Activated T-helper 1 cell treated with anti-CD3 and anti-CD28 coated beads, Interleukin-12 subunit alpha, Interleukin-12 subunit beta, Interleukin-2, Interleukin-4 antibody, amounts not matched to agents 30 ng/mL and 10 ng/mL and 1 ng/mL, durations not matched to agents 14 hours and 24 hours and 36 hours (primary cell): ENCODE measurements around the gene HSPBAP1. TPM values are rescaled to one million over a fixed set of nuclear protein-coding genes. Genes with fewer than 3 reads are reported as not detected.

Experiments
- DNase-seq: peaks from one replicate; pipeline ENCODE4 v3.0.0; 2021; ENCODE audit warnings: low spot score
- H3K27ac Mint-ChIP-seq: one replicate; pipeline ENCODE4 v1.8.0; 2021; ENCODE audit warnings: mild to moderate bottlenecking, mixed read lengths
- H3K27me3 Mint-ChIP-seq: one replicate; pipeline ENCODE4 v1.8.0; 2022; ENCODE audit warnings: mild to moderate bottlenecking, moderate library complexity, mixed read lengths; ENCODE audit not compliant: insufficient read depth
- H3K36me3 Mint-ChIP-seq: one replicate; pipeline ENCODE4 v1.8.0; 2021; ENCODE audit warnings: low read depth, mixed read lengths
- H3K4me1 Mint-ChIP-seq: one replicate; pipeline ENCODE4 v1.8.0; 2021; ENCODE audit warnings: low read depth, mixed read lengths
- H3K4me3 Mint-ChIP-seq: one replicate; pipeline ENCODE4 v1.8.0; 2021; ENCODE audit warnings: mild to moderate bottlenecking, moderate library complexity, mixed read lengths
- H3K9me3 Mint-ChIP-seq: one replicate; pipeline ENCODE4 v1.8.0; 2021; ENCODE audit warnings: mixed read lengths
- intact Hi-C: fragments of 100-400 bp; cut with micrococcal nuclease; formaldehyde crosslinking; loops from one replicate; pipeline ENCODE4 v1.15.1; 2024
- total RNA-seq: library from RNA; stranded (reverse); gene quantifications from 2 replicates; pipeline ENCODE4 v1.2.3, GENCODE V29; 2022

Gene HSPBAP1
- total RNA-seq, 1 donor from 2014 or later: 8.1 TPM

DNA sequence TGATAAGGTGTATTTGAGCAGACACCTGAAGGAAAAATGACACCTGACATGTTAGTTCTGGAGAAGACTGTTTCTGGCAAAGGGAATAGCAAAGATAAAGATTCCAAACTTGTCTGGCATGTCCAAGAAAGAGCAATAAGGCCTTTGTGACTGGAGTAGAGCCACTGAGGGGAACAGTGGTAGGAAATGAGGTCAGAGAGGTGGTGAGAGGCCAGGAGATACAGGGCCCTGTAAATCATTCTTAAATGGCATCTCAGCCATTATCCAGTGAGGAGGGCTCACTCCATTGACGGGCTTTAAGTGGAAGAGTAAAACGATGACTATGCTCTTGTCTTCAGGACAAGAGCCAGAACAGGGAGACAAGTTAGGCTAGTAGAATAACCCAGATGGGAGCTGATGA is 5.7 kb upstream of the HSPBAP1 start:
- Mint-ChIP-seq H3K27me3 (no peaks in the 10 kb centered on the region), H3K36me3 (peaks cover 11% of the 10 kb centered on the region), H3K9me3 (no peaks in the 10 kb centered on the region), H3K4me3 (no peak overlapping the region), H3K4me1 (peaks cover 26% of the 10 kb centered on the region), H3K27ac (no peak overlapping the region)
- no peak for DNase-seq
- intact Hi-C loops: loop anchor here (5.0 to 10.0 kb wide), 4 partner anchors 58 to 965 kb away; partner anchors contain the start of genes EAF2, IQCB1, KPNA1 and WDR5B

DNA sequence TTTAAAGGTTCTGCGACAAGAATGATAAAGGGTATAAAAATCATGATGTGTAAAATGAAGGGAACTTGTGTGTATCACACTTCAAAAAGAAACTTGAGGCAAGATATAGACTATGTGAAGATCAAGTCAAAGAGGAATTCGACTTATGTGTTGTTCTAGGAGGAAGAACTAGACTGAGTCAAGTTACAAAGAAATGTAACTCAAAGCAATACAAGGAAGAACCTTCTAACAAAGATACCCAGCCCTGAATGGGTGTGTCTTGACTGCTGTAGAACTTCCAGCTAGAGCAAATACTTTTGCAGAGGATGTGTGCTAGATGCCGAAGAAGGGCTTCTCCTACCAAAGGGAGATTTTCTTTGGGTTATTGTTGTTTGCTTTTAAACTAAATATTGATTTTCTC is 3.7 kb upstream of the HSPBAP1 start:
- Mint-ChIP-seq H3K27ac (no peak overlapping the region), H3K4me1 (peaks cover 39% of the 10 kb centered on the region), H3K36me3 (peaks cover 9% of the 10 kb centered on the region), H3K4me3 (peak overlapping the region; percentile 37), H3K27me3 (no peaks in the 10 kb centered on the region), H3K9me3 (no peaks in the 10 kb centered on the region)
- intact Hi-C loops: loop anchor here (5.0 to 10.0 kb wide), 4 partner anchors 60 to 962 kb away; partner anchors contain the start of genes EAF2, IQCB1, KPNA1 and WDR5B
- DNase-seq: no peak

DNA sequence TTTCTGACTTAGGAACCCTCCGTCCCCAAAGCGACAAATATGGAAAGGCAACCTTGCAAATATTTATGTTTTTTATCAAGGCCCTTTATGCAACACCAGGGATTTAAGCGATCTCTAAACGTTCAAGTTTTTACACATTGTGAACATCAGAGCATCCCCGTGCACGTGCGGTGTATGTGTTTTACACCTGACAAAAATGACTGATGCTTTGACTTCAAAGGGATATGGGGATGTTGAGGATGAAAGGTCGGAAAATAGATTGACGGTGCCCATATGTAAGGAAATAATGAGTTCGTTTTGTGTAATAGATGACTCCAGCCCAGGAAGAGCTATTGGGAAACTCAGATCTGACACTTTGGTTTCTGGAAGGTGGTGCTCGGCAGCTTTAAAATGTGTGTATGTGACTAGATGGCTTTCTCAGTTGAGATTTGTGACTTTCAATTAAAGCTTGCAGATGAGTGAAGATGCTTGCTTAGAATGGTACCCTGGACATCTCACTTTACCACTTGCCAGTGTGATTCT is 2.1 kb upstream of the HSPBAP1 start:
- DNase-seq: no peak
- H3K36me3 Mint-ChIP-seq: peaks cover 9% of the 10 kb centered on the region
- no peaks in the 10 kb centered on the region for H3K9me3 Mint-ChIP-seq
- peak overlapping the region; percentile 24 for H3K27ac Mint-ChIP-seq
- peak overlapping the region; percentile 69 for H3K4me3 Mint-ChIP-seq
- peaks cover 39% of the 10 kb centered on the region for H3K4me1 Mint-ChIP-seq
- no peaks in the 10 kb centered on the region for H3K27me3 Mint-ChIP-seq
- intact Hi-C loops: loop anchor here (2.0 to 10.0 kb wide), 6 partner anchors 62 to 961 kb away; partner anchors contain the start of genes EAF2, IQCB1, KPNA1 and MIX23

DNA sequence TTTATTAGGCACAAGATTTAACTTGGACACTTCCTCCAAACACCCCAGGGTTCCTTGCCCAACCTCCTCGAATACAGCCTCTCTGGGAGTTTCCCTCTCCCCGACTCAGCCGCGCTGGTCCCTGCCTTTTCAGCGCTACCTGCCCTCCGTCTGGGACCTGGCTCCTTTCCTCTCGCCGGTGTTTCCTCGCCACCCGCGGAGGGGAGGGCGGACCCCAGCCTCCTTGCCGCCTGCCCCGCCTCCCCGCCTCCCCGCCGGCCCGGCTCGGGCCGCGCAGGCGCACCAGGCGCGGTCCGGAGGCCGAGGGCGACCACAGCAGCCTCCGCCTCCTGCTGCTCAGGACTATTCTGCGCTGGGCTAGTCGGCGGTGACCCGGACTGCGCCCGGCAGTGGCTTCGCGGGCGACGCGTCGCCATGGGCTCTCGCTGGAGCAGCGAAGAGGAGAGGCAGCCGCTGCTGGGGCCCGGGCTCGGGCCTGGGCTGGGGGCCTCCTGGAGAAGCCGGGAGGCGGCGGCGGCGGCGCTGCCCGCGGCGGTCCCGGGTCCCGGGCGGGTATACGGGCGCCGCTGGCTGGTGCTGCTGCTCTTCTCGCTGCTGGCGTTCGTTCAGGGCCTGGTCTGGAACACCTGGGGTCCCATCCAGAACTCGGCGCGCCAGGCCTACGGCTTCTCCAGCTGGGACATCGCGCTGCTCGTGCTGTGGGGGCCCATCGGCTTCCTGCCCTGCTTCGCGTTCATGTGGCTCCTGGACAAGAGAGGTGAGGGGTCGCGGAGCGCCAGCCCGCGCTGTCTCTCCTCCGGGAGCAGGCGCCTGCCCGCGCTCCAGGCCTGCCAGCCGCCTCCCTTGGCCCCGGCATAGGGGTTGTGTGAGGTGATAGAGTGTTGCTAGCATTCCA is 1.4 kb upstream of the HSPBAP1 start, which contains the start of gene SLC49A4:
TSS of gene SLC49A4 (plus strand) at position 291 of the 895 bp plus-strand sequence. CDS start at position 415, 124 bp downstream.
- Mint-ChIP-seq H3K27me3 (no peaks in the 10 kb centered on the region), H3K9me3 (no peaks in the 10 kb centered on the region), H3K36me3 (peaks cover 9% of the 10 kb centered on the region), H3K4me3 (peak within 1 kb of the TSS; percentile 89), H3K4me1 (peaks cover 39% of the 10 kb centered on the region), H3K27ac (peak within 1 kb of the TSS; percentile 79)
- intact Hi-C loops: loop anchor here (1.0 to 10.0 kb wide), 11 partner anchors 62 to 1248 kb away; partner anchors contain the start of genes DTX3L, EAF2, HACD2 and HCLS1
- peak; percentile 71 for DNase-seq

DNA sequence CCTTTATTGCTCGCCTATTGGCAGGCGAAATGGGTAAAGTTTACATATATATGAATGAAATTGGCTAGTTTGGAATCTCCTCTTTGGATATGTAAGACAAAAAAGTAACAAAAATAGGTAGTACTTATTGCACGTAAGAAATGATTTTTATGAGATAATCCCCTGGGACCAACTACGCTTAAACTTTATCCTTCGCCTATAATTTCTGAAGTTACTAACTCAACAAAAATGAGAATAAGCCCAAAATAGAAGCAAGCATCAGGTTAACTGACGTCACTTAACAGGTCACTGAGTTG is 800 bp upstream of the HSPBAP1 start:
- peaks cover 9% of the 10 kb centered on the region for H3K36me3 Mint-ChIP-seq
- H3K27me3 Mint-ChIP-seq: no peaks in the 10 kb centered on the region
- no peak for DNase-seq
- intact Hi-C loops: loop anchor here (1.0 to 10.0 kb wide), 10 partner anchors 112 to 1247 kb away; partner anchors contain the start of genes DTX3L, EAF2, HACD2 and HCLS1
- peak overlapping the region; percentile 79 for H3K27ac Mint-ChIP-seq
- peaks cover 39% of the 10 kb centered on the region for H3K4me1 Mint-ChIP-seq
- H3K9me3 Mint-ChIP-seq: no peaks in the 10 kb centered on the region
- H3K4me3 Mint-ChIP-seq: peak overlapping the region; percentile 89

DNA sequence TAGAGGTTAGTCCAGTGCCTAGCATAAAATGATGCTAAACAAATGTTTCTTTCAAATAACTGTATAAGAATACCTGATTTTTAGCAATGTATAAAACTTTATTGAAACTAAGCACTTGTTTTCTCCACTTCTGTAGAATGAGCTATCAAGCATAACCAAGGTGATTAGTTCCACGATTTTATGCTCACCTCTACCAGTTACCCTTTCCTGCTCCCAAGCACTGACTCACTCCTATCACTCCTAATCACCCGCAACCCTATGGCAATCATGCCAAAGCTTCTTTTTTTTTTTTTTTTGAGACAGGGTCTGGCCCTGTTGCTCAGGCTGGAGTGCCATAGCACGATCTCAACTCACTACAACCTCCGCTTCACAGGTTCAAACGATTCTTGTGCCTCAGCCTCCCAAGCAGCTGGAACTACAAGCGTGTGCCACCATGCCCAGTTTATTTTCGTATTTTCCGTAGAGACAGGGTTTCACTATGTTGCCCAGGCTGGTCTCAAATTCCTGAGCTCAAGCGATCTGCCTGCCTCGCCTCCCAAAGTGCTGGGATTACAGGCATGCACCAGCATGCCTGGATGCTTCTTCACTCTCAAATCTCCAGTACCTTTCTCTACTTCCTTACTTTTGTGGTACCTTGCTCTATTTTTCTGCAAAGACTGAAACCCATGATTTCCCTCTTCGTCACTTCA is 3.9 kb downstream of the HSPBAP1 start:
- peaks cover 30% of the 10 kb centered on the region for H3K4me1 Mint-ChIP-seq
- intact Hi-C loops: loop anchor here (5.0 to 10.0 kb wide), 7 partner anchors 107 to 1242 kb away; partner anchors contain the start of genes DTX3L, EAF2, HCLS1 and IQCB1
- no peak overlapping the region for H3K4me3 Mint-ChIP-seq
- no peak overlapping the region for H3K27ac Mint-ChIP-seq
- no peaks in the 10 kb centered on the region for H3K36me3 Mint-ChIP-seq
- no peaks in the 10 kb centered on the region for H3K27me3 Mint-ChIP-seq
- H3K9me3 Mint-ChIP-seq: no peaks in the 10 kb centered on the region
- no peak for DNase-seq

DNA sequence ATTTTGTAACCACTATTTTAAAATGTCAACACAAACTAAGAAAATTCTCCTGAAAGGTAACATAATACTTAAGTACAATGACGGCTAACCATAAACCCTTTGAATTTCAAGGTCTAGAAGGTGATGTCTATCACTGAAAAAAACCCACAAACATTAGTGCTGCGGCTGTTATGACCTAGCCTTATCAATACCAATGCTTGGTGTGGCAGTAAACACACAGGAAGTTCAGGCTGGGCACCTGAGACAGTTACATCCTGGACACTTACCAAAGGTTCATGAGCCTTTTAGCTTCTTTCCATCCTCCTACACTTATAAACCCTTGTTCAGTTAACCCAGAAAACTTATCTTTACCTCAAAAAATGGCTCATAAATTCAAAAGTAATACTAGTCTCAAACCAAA is 5.8 kb downstream of the HSPBAP1 start:
- Mint-ChIP-seq H3K27me3 (no peaks in the 10 kb centered on the region), H3K27ac (no peak overlapping the region), H3K4me1 (peaks cover 15% of the 10 kb centered on the region), H3K4me3 (no peak overlapping the region), H3K36me3 (no peaks in the 10 kb centered on the region), H3K9me3 (no peaks in the 10 kb centered on the region)
- intact Hi-C loops: no loop called here
- DNase-seq: no peak

DNA sequence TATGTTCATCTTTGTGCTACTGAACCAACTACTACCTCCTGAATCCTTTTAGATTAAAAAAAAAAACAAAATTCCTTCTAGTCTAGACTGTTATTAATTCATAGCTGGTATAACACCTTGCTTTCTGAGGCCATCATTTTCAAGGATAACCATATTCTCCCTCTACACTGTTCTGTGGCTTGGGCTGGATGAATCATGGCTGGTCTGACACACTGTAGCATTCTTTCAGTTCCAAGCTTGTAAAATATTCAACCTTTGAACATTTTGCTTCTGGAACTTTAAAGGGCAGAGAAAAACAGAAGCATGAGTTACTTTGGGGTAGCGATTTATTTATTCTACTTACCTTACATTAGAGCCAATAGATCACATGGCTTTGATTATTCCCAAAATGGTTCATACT is 7.6 kb downstream of the HSPBAP1 start:
- Mint-ChIP-seq H3K4me1 (peaks cover 13% of the 10 kb centered on the region), H3K4me3 (no peak overlapping the region), H3K27me3 (no peaks in the 10 kb centered on the region), H3K9me3 (no peaks in the 10 kb centered on the region), H3K36me3 (no peaks in the 10 kb centered on the region), H3K27ac (no peak overlapping the region)
- intact Hi-C loops: no loop called here
- DNase-seq: no peak

DNA sequence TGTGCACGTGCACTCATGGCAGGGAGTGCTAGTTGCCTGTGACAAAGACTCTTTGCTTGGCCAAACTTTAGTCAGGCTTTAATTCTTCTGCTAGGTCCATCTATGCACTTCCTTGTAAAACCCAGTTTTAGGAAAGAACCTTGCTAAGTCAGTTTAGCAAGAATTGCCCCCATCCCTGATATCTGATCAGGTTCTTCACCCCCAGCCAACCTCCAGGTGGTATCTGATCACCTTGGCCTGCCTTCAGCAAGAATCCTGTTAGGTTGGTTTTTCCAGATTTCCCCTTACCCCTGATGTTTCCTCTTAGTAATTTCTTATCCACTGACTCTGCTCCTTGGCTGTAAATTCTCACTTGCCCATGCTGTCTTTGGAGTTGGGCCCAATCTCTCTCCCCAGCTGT is 8.4 kb downstream of the HSPBAP1 start:
- Mint-ChIP-seq H3K27me3 (no peaks in the 10 kb centered on the region), H3K36me3 (no peaks in the 10 kb centered on the region), H3K9me3 (no peaks in the 10 kb centered on the region), H3K4me3 (no peak overlapping the region), H3K4me1 (peaks cover 13% of the 10 kb centered on the region), H3K27ac (no peak overlapping the region)
- intact Hi-C loops: no loop called here
- no peak for DNase-seq

DNA sequence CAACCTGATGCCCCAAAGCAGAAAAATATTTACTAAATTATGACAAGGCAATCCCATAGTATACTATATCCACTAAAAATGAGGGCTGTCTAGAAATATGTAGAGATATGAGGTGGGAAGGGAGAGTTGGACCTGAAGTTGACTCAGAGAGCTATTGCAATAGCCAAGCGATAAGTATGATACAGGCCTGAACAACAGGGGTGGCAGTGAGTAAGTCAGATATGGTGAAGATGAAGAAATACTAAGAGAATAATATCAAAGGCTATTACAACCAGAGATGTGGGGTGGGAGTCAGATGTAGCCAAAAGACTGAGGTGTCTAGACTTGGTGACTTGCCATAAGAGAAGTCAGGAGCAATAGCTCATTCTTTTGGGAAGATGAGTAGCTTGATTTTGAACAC is 9.2 kb downstream of the HSPBAP1 start:
- Mint-ChIP-seq H3K27ac (no peak overlapping the region), H3K9me3 (no peaks in the 10 kb centered on the region), H3K4me1 (peaks cover 13% of the 10 kb centered on the region), H3K36me3 (no peaks in the 10 kb centered on the region), H3K4me3 (no peak overlapping the region), H3K27me3 (no peaks in the 10 kb centered on the region)
- no peak for DNase-seq
- intact Hi-C loops: no loop called here

DNA sequence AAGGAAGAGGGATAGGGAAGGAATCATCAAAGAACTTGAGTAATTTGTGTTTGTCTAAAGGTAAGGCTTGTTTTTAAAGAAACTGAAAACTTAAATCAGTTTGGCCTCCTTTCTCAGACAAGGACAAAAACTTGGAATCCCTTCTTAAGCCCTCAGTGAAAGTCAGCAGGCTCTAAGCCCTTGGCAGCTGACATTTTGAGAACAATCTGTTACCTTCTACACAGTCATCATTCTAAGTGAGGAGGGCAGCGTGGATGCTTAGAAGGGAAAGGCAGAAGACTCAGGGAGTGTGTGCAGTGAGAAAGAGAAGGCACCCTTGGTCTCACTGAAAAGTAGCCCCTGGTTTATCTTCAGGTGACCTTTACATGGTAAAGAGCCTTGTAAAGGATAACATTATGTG is 10.8 kb downstream of the HSPBAP1 start:
- Mint-ChIP-seq H3K9me3 (no peaks in the 10 kb centered on the region), H3K27ac (no peak overlapping the region), H3K36me3 (no peaks in the 10 kb centered on the region), H3K27me3 (no peaks in the 10 kb centered on the region), H3K4me3 (no peak overlapping the region), H3K4me1 (peaks cover 5% of the 10 kb centered on the region)
- intact Hi-C loops: no loop called here
- DNase-seq: no peak

DNA sequence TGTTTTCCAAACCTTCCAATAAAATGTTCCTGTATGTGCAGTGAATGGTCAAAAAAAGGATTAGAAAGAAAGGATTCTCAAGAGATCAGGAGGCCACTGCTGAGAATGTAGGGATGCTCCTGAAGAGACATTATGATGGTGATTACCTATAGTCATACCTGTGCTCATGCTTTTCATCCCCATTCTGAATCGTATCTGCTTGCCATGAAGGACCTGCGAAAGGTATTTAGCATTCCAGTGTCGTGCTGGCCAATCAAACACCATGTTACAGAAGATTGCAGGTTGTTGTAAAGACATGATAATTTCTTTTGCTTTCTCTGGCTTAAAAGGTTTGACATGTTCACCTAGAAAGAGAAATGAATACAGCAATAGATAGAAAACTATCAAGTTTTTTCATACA is 16.1 kb downstream of the HSPBAP1 start:
- intact Hi-C loops: no loop called here
- no peak for DNase-seq
- H3K9me3 Mint-ChIP-seq: no peaks in the 10 kb centered on the region
- H3K4me1 Mint-ChIP-seq: no peaks in the 10 kb centered on the region
- H3K27ac Mint-ChIP-seq: no peak overlapping the region
- no peak overlapping the region for H3K4me3 Mint-ChIP-seq
- H3K27me3 Mint-ChIP-seq: no peaks in the 10 kb centered on the region
- no peaks in the 10 kb centered on the region for H3K36me3 Mint-ChIP-seq
